KG1 (cell line): ENCODE measurements around the gene CD160.
"Not testable (repeated sequence)": the region's sequence is repeated elsewhere in the genome, so short reads cannot be mapped to it uniquely, and the experiment has no call there.

Experiments used
- DNase-seq: peaks from one replicate; lab custom pipeline; 2025; lab: John Stamatoyannopoulos, UW

Gene CD160

GRCh38 chr1:145710291-145711027, 8.8 kb upstream of the CD160 start:
- no peak for DNase-seq

GRCh38 chr1:145711213-145711651, 8.1 kb upstream of the CD160 start:
- no peak for DNase-seq

- DNase-seq: no peak
Measured at GRCh38 chr1:145714524-145715111, 4.7 kb upstream of the CD160 start.

- no peak for DNase-seq
Measured at GRCh38 chr1:145716641-145717345, 2.5 kb upstream of the CD160 start.

- DNase-seq: no peak
Measured at GRCh38 chr1:145717833-145718232, 1.5 kb upstream of the CD160 start.

GRCh38 chr1:145718465-145718864, 834 bp upstream of the CD160 start:
- DNase-seq: not testable (repeated sequence)

GRCh38 chr1:145720556-145720877, 1.2 kb downstream of the CD160 start:
- DNase-seq: no peak

GRCh38 chr1:145720878-145721671, 1.8 kb downstream of the CD160 start:
- peak; percentile 62 for DNase-seq

GRCh38 chr1:145726193-145726592, 6.9 kb downstream of the CD160 start:
- DNase-seq: not testable (repeated sequence)

GRCh38 chr1:145729196-145729595, 9.9 kb downstream of the CD160 start:
- no peak for DNase-seq

- no peak for DNase-seq
Measured at GRCh38 chr1:145729666-145730436, 10.6 kb downstream of the CD160 start.

GRCh38 chr1:145730467-145730866, 11.2 kb downstream of the CD160 start:
- no peak for DNase-seq

- DNase-seq: no peak
Measured at GRCh38 chr1:145730900-145731299, 11.6 kb downstream of the CD160 start.

GRCh38 chr1:145736191-145736590, 16.9 kb downstream of the CD160 start:
- no peak for DNase-seq

- DNase-seq: no peak
Measured at GRCh38 chr1:145740269-145740668, 21.0 kb downstream of the CD160 start.

GRCh38 chr1:145747398-145748247, 28.3 kb downstream of the CD160 start:
- no peak for DNase-seq

- no peak for DNase-seq
Measured at GRCh38 chr1:145750426-145750825, 31.1 kb downstream of the CD160 start.

GRCh38 chr1:145751491-145752037, 32.3 kb downstream of the CD160 start:
- no peak for DNase-seq

GRCh38 chr1:145757420-145757819, 38.1 kb downstream of the CD160 start:
- DNase-seq: no peak

GRCh38 chr1:145758116-145758515, 38.8 kb downstream of the CD160 start:
- no peak for DNase-seq
